Fibroblast of lung (primary cell): Measurements from ENCODE around the gene MAGI2.

ENCODE experiments used
- EZH2 ChIP-seq: IDR thresholded peaks from 2 replicates; pipeline ENCODE4 v1.5.1; 2012; ENCODE audit warnings: low read length, control low read depth, mild to moderate bottlenecking; ENCODE audit errors: missing control alignments
- TF ChIP-seq, protein P1 (sequence below), 2 donors: IDR thresholded peaks in 1 of 2; conservative IDR thresholded peaks in 1 of 2; 1 replicate in 1 of 2; 2 replicates in 1 of 2; pipeline ENCODE4 v1.5.1; 2011 to 2012; ENCODE audit warnings: low read length in 2 of 2, control low read depth in 1 of 2, inconsistent platforms in 1 of 2, low read depth in 1 of 2, mild to moderate bottlenecking in 1 of 2

DNA sequence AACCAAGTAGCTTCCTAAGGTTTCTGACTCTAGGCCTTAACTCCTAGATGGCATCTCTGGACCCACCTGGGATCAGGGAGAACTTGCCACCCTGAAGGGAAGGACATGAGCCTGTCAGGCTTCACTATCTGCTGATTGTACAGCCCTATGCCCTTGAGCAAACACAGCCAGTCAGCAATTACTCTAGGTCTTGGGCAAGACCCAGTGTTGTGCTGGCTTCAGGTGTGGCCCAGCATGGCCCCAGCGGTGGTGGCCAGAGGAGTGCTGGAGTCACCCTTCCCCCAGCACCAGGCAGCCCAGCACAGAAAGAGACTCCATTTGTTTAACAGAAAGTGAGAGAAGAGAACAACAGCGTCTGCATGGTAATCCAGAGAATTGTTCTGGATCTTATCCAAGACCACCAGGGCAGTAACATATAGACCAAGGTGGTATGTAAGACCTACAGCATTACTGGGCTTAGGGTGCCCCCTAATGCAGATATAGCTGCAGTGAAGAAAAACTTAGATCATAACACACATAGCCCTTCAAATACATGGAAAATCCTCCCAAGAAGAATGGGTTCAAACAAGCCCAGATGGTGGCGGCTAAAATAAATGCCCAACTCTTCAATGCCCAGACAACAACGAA lies 207.7 kb downstream of the MAGI2 start:
- TF ChIP-seq, protein P1, sequence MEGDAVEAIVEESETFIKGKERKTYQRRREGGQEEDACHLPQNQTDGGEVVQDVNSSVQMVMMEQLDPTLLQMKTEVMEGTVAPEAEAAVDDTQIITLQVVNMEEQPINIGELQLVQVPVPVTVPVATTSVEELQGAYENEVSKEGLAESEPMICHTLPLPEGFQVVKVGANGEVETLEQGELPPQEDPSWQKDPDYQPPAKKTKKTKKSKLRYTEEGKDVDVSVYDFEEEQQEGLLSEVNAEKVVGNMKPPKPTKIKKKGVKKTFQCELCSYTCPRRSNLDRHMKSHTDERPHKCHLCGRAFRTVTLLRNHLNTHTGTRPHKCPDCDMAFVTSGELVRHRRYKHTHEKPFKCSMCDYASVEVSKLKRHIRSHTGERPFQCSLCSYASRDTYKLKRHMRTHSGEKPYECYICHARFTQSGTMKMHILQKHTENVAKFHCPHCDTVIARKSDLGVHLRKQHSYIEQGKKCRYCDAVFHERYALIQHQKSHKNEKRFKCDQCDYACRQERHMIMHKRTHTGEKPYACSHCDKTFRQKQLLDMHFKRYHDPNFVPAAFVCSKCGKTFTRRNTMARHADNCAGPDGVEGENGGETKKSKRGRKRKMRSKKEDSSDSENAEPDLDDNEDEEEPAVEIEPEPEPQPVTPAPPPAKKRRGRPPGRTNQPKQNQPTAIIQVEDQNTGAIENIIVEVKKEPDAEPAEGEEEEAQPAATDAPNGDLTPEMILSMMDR (conservative IDR thresholded peaks at IDR 0.05 in 1 of 2, IDR thresholded peaks at IDR 0.05 in 1 of 2; ENCODE audit: low read depth in 1 of 2, low read length in 2 of 2), result no peak
- no peak for TF ChIP-seq EZH2
